ENCODE measurements around the gene MGAT5B. TPM values are rescaled to one million over a fixed set of nuclear protein-coding genes. Genes with fewer than 3 reads are reported as not detected.

The MGAT5B gene
- total and polyA plus RNA-seq, 2 of the 13 experiments (the other 11 are each of a cell fraction or from before 2014, with no cell fraction given), result 0.07 to 0.13 TPM

GRCh38 chr17:76927577-76927976 is 59.4 kb downstream of the MGAT5B start:
- ATAC-seq (no peak), FAIRE-seq (no peak), DNase-seq (ENCODE audit: low spot score) (no peak)
- H2AFZ ChIP-seq (ENCODE audit: low read length), result no peak overlapping the region
- H3K9me3 ChIP-seq (ENCODE audit: low read length), result no peaks in the 10 kb centered on the region
- POLR2A ChIA-PET, result no interaction called here
- BruUV-seq (replicated peaks), result no TSS peak
- peaks cover 10 to 68% of the 10 kb centered on the region in 2 experiments for H3K27me3 ChIP-seq (ENCODE audit: control insufficient read depth in 1 of 2, insufficient read depth in 2 of 2, low read length in 2 of 2)
- no peak overlapping the region for H3K9ac ChIP-seq (ENCODE audit: insufficient read depth, low read depth, low read length)
- no peak overlapping the region for H3K4me2 ChIP-seq (ENCODE audit: low read depth, low read length)
- H3K36me3 ChIP-seq (replicated peaks in 1 of 2; ENCODE audit: control insufficient read depth in 1 of 2, insufficient read depth in 2 of 2, low read length in 2 of 2), result no peaks in the 10 kb centered on the region
- in situ Hi-C loops (cut with HindIII; ENCODE audit: extremely low pct_ligation_motif_present, low pct_unique_long_range_greater_than_20kb), result no loop called here
- H3K4me1 ChIP-seq (ENCODE audit: insufficient read depth, low read length), result no peaks in the 10 kb centered on the region
- intact Hi-C loops (cut with micrococcal nuclease; ENCODE audit: unreplicated experiment), result no loop called here
- H4K20me1 ChIP-seq (ENCODE audit: insufficient read depth, low read length), result no peaks in the 10 kb centered on the region; the same call in 1 of the 2 replicates
- H3K79me2 ChIP-seq (ENCODE audit: insufficient read depth, low read length), result no peaks in the 10 kb centered on the region
- TF ChIP-seq ZMAT3 (CRISPR knock-in tag; conservative IDR thresholded peaks at IDR 0.05) (no peak), PBX2 (CRISPR knock-in tag; IDR thresholded peaks at IDR 0.05) (no peak), ZNF10 (CRISPR knock-in tag; IDR thresholded peaks at IDR 0.05; ENCODE audit: borderline replicate concordance, low read depth) (no peak), NR1H2 (CRISPR knock-in tag; IDR thresholded peaks at IDR 0.05; ENCODE audit: borderline replicate concordance, low read depth) (no peak), ZNF563 (CRISPR knock-in tag; IDR thresholded peaks at IDR 0.05) (no peak), JUN (CRISPR knock-in tag; IDR thresholded peaks at IDR 0.05) (no peak), RBM39 (IDR thresholded peaks at IDR 0.05; ENCODE audit: low read depth, low read length, poor library complexity, severe bottlenecking) (no peak), ZNF33A (CRISPR knock-in tag; IDR thresholded peaks at IDR 0.05; ENCODE audit: borderline replicate concordance) (no peak), TFDP2 (CRISPR knock-in tag; IDR thresholded peaks at IDR 0.05) (no peak), RXRB (CRISPR knock-in tag; IDR thresholded peaks at IDR 0.05; ENCODE audit: borderline replicate concordance) (no peak)
- 62% methylated on average over 12 of the region's 12 CpGs for WGBS (ENCODE audit: low lambda C conversion rate)
- no peak overlapping the region for H3K4me3 ChIP-seq (replicated peaks in 1 of 3; ENCODE audit: insufficient read depth in 1 of 3, low read depth in 2 of 3, low read length in 3 of 3)
- CTCF ChIA-PET (ENCODE audit: low intra/inter-chr PET ratio, low total read pairs), result no interaction called here
- H3K27ac ChIP-seq (ENCODE audit: extremely low read length, insufficient read depth, low read length), result no peak overlapping the region

Measured in HepG2 (cell line).